ENCODE measurements around the gene C12orf43.

DNA sequence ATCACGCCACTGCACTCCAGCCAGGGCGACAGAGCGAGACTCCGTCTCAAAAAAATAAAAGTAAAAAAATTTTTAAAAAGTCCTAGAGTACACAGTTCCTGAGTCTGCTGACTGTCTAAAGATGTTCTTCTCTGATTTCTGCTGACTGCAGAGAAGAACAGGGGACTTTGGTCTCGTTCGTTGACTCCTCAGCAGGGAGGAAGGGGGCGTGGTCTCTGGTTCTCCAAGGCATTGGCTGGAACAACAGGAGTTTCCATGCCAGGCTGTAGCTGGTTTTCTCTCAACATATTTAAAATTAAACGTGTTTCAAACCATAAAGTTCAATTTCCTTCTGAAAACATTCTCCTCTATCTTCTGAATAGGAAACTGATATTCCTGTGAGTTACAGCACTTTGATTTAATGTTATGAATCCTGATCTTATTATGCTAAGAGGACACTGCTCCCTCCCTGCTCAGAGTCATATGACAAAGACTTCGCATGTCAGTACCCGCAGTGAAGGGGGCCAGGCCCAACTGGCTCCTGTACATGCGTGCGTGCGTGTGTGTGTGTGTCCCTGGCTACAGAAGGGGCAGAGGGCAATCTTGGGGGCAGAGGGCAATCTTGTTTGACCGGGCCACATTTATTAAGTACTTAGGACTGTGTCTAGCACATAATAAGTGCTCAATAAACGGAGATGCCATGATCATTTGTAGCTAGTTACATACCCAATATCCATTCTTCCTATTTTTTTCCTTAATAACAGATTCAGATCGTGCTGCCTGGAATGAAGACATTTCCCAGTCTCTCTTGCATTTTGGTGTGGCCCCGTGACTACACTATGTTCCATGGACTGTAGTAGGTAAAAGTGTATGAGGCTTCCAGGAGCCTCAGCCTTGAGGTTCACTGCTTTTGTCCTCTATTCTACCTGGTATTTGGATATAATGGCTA, 54.4 kb downstream of the C12orf43 start:
- TF ChIP-seq CTCF (tag by site-specific recombination; IDR thresholded peaks at IDR 0.05): no peak
- TF ChIP-seq OVOL3 (tag by site-specific recombination; IDR thresholded peaks at IDR 0.05): no peak
